ENCODE measurements around the gene MYO1G.

MYO1G gene

GRCh38 chr7:44981035-44981706 lies 2.4 kb upstream of the MYO1G start:
- no peak for DNase-seq (ENCODE audit: low read depth)

DNA sequence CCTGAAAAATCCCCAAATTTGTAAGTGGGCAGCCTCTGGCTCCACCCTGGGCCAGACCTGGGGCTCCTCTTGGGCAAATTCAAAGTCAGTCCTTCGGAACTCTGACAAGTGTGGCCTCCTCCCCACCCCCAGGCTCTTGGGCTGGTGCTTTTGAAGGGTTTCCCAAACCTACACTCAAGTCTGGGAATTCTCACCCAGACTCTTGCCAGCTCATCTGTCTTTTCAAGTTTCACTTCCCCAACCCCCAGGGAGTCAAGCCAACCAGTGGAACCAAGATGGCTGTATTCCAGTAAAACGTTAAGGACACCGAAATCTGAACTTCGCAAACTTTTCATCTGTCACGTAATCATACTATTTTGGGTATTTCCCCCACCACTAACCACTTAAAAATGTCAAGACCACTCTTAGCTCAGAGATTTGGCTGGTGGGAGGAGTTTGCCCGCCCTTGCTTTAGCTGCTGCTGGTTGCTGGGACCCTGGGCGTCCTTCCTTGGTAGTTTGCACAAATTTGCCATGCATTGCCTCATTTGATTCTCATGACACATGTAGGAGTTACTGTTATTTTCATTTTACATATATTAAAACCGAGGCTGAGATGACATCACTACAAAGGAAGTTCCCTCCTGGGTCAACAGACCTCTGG lies 1.7 kb upstream of the MYO1G start:
- no peak for DNase-seq (ENCODE audit: low read depth)

DNA sequence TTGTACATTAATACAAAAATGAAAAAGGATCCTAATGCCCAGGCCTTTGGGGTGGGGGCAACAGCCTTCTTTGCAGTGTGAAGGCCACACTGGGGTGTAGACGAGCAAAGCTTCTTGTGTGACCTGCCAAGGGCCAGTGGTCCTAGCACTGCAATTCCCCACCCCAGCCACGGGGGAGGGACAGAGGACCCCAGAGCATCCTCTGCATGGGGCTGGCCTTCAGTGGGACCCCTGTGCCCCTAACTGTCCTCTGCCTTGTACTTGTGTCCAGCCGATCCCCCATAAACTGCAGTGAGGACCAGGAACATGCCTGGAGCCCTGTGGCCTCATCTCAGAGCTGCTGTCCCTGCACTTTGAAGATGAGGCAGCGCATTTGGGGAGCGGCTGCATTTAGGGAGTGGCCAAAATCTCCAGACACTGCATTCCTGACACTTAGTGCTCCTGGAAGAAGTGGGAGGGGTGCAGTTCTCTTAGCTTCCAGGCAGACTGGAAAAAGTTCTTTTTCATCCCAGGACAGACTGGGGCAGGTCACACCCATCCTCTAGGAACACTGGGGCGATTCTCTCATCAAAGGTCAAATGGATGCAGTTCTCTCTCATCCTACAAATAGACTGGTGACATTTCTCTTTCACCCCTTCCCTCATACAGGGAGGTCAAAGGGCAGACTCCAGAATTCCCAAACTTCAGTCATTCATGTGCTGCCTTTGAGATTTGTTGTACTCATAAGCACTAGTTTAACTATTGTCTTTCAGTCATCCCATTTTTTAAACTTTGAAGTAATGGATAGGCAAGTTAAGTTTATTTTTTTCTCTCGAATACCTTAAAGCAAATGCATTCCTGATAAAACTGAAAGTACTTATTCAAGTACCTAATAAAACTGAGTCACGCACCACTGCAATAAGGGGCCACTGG lies 922 bp upstream of the MYO1G start:
- no peak for DNase-seq (ENCODE audit: low read depth)

GRCh38 chr7:44977959-44978335 lies 868 bp downstream of the MYO1G start:
- no peak for DNase-seq (ENCODE audit: low read depth)

- DNase-seq (ENCODE audit: low read depth), result no peak
These were observed 1.4 kb downstream of the MYO1G start for GRCh38 chr7:44977304-44977958.

- DNase-seq (ENCODE audit: low read depth), result no peak
These were observed 2.0 kb downstream of the MYO1G start for GRCh38 chr7:44976746-44977196.

GRCh38 chr7:44976040-44976745 lies 2.6 kb downstream of the MYO1G start:
- DNase-seq (ENCODE audit: low read depth), result no peak

GRCh38 chr7:44975331-44976039 lies 3.3 kb downstream of the MYO1G start:
- no peak for DNase-seq (ENCODE audit: low read depth)

GRCh38 chr7:44974549-44974948 lies 4.3 kb downstream of the MYO1G start:
- no peak for DNase-seq (ENCODE audit: low read depth)

GRCh38 chr7:44973610-44974401 lies 5.0 kb downstream of the MYO1G start:
- DNase-seq (ENCODE audit: low read depth), result no peak

DNA sequence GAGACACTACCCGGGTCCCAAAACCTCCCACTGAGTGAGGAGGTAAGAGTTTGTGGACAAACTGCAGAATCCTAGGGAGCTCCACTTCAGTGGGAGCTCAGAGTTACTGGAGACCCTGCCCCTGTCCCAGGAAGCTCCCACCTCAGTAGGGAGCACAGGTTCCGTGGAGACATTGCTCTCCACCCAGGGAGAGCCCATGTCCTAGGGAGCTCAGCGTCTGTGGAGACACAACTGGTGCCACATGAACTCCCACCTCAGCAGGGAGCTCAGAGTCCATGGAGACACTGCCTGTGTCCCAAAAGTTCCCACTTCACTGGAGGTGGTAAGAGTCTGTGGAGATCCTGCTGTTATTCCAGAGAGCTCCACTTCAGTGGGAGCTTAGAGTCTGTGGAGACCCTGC lies 6.3 kb downstream of the MYO1G start:
- DNase-seq (ENCODE audit: low read depth), result no peak

DNA sequence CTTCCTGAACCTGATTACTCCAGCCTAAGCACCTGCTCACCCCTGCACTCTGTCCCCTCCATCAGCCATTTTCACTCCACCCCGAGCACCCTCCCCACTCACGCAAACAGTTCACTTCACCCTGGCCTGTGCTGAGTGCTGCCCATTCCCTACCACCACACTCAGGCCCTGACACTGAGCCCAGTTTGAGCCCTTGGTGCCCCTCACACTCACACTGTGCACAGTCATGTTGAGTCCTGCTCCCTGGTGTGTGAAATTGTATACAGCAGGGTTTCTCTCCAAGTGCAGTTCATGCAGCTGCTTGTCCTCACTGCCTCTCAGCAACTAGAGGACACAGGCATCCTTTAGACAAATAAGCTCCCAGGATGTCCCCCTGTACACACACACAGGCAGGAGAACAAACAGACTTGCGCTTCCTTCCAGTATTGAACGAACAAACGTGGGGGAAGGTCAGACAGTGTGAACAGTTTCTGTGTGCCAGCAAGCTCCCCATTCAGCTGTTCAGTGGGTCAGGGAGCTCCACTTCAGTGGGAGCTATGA lies 6.8 kb downstream of the MYO1G start:
- no peak for DNase-seq (ENCODE audit: low read depth)

DNA sequence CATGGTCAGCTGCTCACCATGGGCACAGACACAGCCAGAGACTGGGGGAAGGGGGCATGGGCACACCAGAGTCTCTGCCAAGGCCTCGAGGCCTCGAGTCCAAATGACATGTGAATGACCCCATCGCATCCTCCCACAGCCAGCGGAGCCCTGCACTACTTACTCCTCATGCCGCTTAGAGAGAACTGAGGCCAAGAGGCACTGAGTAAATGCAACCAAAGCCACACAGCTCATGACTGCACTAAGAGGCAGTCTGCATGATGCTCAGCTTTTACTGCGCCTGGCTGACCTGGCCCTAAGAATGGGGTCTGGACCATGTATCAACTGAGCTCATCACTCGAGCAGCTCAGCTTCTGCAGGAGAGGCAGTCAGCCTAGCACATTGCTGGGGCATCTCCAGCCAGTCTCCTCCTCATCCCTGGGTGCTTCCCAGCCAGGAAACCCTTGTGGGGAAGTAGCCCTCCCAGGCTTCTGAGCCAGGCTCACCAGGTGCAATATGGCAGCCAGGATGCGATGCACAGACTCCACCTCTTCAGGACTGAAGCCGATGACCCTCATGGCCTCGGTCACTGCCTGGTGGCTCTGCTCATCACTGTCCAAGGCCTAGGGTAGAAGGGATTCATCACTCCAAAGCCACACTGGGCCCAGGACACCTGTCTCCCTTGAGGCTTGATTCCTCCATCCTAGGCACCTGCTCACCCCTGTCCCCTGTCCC lies 7.5 kb downstream of the MYO1G start:
- DNase-seq (ENCODE audit: low read depth), result no peak

DNA sequence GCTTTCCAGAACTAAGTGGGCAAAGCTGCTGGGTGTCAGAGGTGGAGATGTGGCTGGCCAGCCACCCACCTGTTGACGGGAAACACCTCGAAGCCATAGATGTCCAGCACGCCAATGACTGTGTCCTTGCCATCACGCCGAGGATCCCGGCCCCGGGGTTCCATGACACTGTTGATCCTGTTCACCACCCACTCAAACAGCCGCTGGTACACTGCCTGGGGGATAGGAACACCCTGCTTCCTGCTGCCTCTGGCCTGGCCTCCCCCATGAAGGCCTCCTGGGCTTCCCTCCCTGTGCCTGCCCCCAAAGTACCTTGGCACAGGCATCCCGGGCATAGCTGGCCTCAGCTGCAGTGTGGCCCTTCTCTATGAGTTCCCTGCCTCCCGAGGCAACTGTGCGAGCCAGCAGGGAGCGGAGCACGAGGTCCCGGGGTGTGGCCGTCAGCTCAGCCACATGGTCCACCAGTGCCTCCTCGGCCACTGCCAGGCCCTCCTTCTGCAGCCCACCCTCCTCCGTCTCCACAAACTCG lies 8.2 kb downstream of the MYO1G start:
- DNase-seq (ENCODE audit: low read depth), result no peak

DNA sequence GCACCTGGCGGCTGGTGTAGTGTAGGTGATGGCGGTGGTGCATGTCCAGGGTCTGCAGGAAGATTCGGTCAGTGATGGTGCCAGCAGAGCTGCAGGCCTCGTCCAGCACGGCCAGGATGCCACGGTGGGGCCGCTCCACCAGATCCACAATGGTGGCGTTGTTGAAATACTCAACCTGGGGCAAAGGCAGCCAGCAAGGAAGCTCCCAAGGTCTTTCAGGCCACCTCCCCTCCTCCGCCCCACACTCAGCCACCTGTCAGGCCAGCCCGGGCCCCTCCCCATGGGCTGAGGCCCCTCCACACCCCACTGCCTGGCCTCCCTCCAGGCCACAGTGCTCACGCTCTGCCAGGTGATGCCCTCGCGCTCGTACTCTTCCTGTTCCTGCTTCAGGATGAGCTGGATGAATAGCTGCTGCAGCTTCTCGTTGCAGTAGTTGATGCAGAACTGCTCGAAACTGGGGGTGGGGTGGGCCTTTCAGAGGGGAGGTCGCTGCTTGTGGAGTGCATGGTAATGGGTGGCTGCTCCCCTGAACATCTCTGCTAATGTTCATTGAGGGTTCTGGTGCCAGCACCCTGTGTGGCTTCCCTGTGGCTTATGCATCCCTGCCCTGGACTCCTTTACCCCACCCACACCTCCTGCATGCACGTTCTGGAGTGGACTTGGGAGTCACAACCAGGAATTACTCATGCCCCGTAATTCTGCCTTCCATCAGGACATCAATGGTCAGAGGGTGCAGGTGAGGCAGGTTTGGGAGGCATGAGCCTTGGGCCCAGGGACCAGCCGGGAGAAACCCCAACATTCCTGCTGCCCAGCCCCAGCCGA lies 8.9 kb downstream of the MYO1G start:
- no peak for DNase-seq (ENCODE audit: low read depth)

DNA sequence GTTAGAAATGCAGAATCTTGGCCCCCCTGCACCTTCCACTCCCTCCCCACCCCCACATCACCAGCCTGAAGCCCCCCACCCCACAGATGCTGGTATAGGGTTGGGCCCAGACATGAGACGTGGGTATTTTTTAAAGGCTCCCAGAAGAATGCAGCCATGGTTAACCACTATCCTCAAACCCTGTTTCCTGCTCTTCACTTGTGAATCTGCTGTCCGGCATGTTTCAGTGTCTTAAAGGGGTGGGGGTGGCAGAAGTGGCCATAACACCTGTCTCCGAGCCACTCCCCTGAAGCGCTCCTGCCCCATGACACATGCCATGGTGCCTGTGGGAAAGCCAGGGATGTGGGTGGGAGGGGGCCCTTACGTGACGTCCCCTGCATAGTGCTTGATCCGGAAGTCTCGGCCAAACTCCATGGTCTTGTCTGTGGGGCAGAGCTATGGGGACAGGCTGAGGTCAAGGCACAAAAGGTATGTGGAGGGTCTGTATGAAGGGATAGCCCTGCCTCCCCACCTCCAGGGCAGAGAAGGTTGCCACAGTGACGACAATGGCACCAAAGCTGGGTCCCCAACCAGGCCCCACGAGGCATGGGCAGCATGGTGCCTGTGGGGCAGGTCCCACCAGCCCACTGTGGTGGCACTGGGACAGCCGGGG lies 9.6 kb downstream of the MYO1G start:
- no peak for DNase-seq (ENCODE audit: low read depth)

DNA sequence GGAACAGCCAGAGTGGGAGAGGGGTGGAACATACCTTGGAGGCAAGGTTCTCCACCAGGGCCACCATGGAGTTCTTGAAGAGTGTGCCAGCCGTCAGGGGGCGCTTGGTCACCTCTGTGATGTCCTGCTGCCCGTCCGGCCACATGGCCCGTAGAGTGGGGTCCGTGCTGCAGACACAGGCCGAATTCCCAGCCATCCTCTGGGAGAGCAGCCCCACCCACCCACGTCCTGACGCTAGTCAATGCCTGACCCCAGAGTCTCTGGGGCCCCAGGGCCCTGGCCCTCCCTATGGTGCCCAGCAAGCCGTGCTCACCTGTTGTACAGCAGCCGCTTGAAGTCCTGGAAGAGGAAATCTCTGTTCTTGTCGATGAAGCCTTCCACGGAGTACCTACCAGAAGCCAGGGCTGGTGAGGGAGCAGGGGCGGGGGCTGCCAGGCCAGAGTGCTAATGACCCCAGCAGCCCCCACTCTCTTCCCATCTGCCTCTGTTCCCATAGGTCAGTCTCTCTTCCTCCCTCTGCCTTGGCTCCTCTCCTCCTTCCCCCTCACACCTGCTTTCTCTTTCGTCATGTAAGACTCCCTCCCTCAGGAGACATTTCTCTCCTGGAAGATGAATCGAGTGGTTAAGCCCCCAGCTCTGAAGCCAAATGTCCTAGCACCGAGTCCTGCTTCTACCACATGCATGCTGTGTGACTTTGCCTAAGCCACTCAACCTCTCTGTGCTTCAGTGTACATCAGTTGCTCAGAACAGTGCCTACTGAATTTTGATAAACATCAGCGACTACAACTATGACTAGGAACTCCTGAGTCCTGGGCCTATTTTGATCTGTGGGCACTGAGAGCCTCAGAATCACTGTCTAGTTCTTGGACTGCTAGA lies 11.0 kb downstream of the MYO1G start:
- no peak for DNase-seq (ENCODE audit: low read depth)

All from non-pigmented ciliary epithelial cell (primary cell).